Tibial artery (tissue), 4 donors: ENCODE data around the gene LYZL1.

Experiments
- DNase-seq, 2 donors: peaks; one replicate each; pipeline ENCODE4 v3.0.0-alpha.2; 2019
- H3K27ac ChIP-seq, 2 donors: fragments of 200-600 bp; sonication (generic) in 1 of 2; 1 replicate in 1 of 2; 2 replicates in 1 of 2; pipeline ENCODE4 v1.5.1; 2018 to 2019; ENCODE audit warnings: mild to moderate bottlenecking in 1 of 2
- H3K27me3 ChIP-seq, 2 donors: fragments of 200-600 bp; sonication (generic) in 1 of 2; one replicate each; pipeline versions ENCODE4 v1.5.1 to v1.6.0; 2016 to 2019
- H3K36me3 ChIP-seq, 3 donors: fragments of 200-600 bp; sonication (generic) in 2 of 3; one replicate each; pipeline ENCODE4 v1.5.1; 2016 to 2019; ENCODE audit warnings: mild to moderate bottlenecking in 2 of 3
- H3K4me1 ChIP-seq, 4 donors: fragments of 200-600 bp; sonication (generic) in 2 of 4; 1 replicate in 3 of 4; 2 replicates in 1 of 4; pipeline ENCODE4 v1.5.1; 2016 to 2019
- H3K4me3 ChIP-seq, 2 donors: fragments of 200-600 bp; sonication (generic) in 1 of 2; 1 replicate in 1 of 2; 2 replicates in 1 of 2; pipeline ENCODE4 v1.5.1; 2018 to 2019; ENCODE audit warnings: mild to moderate bottlenecking in 2 of 2
- H3K9me3 ChIP-seq, 3 donors: fragments of 200-600 bp; sonication (generic) in 1 of 3; one replicate each; pipeline ENCODE4 v1.5.1; 2016 to 2019
- CTCF ChIP-seq, 2 experiments: fragments of 200-600 bp in 1 of 2; fragments of 450-650 bp in 1 of 2; IDR thresholded peaks; one replicate each; pipeline ENCODE4 v1.5.1; 2017 to 2019; ENCODE audit warnings: antibody characterized with exemption in 2 of 2, mild to moderate bottlenecking in 1 of 2, moderate library complexity in 1 of 2
- intact Hi-C: fragments of 100-400 bp; cut with DNase I; formaldehyde crosslinking; loops from one replicate; pipeline ENCODE4 v1.15.0; 2023; ENCODE audit warnings: low total_unique reads

The LYZL1 gene

GRCh38 chr10:29265210-29265768, 23.6 kb upstream of the LYZL1 start:
- Histone ChIP-seq H3K36me3 (no peaks in the 10 kb centered on the region), H3K9me3 (no peaks in the 10 kb centered on the region), H3K4me1 (no peaks in the 10 kb centered on the region), H3K27me3 (no peaks in the 10 kb centered on the region), H3K27ac (no peak overlapping the region), H3K4me3 (no peak overlapping the region)
- no peak for TF ChIP-seq CTCF (IDR thresholded peaks at IDR 0.05)
- intact Hi-C loops: no loop called here
- DNase-seq: no peak

- no peak for TF ChIP-seq CTCF (IDR thresholded peaks at IDR 0.05)
- H3K9me3 ChIP-seq: no peaks in the 10 kb centered on the region
- no peak overlapping the region for H3K27ac ChIP-seq
- H3K36me3 ChIP-seq: no peaks in the 10 kb centered on the region
- intact Hi-C loops: no loop called here
- no peak for DNase-seq
- no peak overlapping the region for H3K4me3 ChIP-seq
- H3K27me3 ChIP-seq: no peaks in the 10 kb centered on the region
- no peaks in the 10 kb centered on the region for H3K4me1 ChIP-seq
These were observed 22.2 kb upstream of the LYZL1 start for GRCh38 chr10:29266641-29267040.

- no peak for TF ChIP-seq CTCF (IDR thresholded peaks at IDR 0.05)
- H3K27me3 ChIP-seq: no peaks in the 10 kb centered on the region
- intact Hi-C loops: no loop called here
These were observed 20.9 kb upstream of the LYZL1 start for GRCh38 chr10:29268011-29268410.

GRCh38 chr10:29269486-29269885, 19.4 kb upstream of the LYZL1 start:
- no peak for TF ChIP-seq CTCF (IDR thresholded peaks at IDR 0.05)
- no peak for DNase-seq

More at GRCh38 chr10:29268011-29268410, 20.9 kb upstream of the LYZL1 start:
- H3K4me3 ChIP-seq: no peak overlapping the region
- H3K27ac ChIP-seq: no peak overlapping the region
- DNase-seq: no peak
- no peaks in the 10 kb centered on the region for H3K36me3 ChIP-seq
- H3K4me1 ChIP-seq: no peaks in the 10 kb centered on the region
- no peaks in the 10 kb centered on the region for H3K9me3 ChIP-seq

GRCh38 chr10:29270883-29271282, 18.0 kb upstream of the LYZL1 start:
- H3K4me3 ChIP-seq: no peak overlapping the region
- H3K4me1 ChIP-seq: no peaks in the 10 kb centered on the region
- intact Hi-C loops: no loop called here
- H3K9me3 ChIP-seq: no peaks in the 10 kb centered on the region
- no peak overlapping the region for H3K27ac ChIP-seq
- no peaks in the 10 kb centered on the region for H3K36me3 ChIP-seq
- TF ChIP-seq CTCF (IDR thresholded peaks at IDR 0.05): no peak
- DNase-seq: no peak
- H3K27me3 ChIP-seq: no peaks in the 10 kb centered on the region

More at GRCh38 chr10:29269486-29269885, 19.4 kb upstream of the LYZL1 start:
- Histone ChIP-seq H3K4me3 (no peak overlapping the region), H3K9me3 (no peaks in the 10 kb centered on the region), H3K27ac (no peak overlapping the region), H3K4me1 (no peaks in the 10 kb centered on the region), H3K27me3 (no peaks in the 10 kb centered on the region), H3K36me3 (no peaks in the 10 kb centered on the region)
- intact Hi-C loops: no loop called here

GRCh38 chr10:29271877-29272276, 17.0 kb upstream of the LYZL1 start:
- H3K36me3 ChIP-seq: no peaks in the 10 kb centered on the region

More at GRCh38 chr10:29271877-29272276, 17.0 kb upstream of the LYZL1 start:
- H3K27ac ChIP-seq: no peak overlapping the region
- no peaks in the 10 kb centered on the region for H3K9me3 ChIP-seq
- DNase-seq: no peak
- no peak overlapping the region for H3K4me3 ChIP-seq
- intact Hi-C loops: no loop called here
- no peak for TF ChIP-seq CTCF (IDR thresholded peaks at IDR 0.05)
- no peaks in the 10 kb centered on the region for H3K4me1 ChIP-seq
- H3K27me3 ChIP-seq: no peaks in the 10 kb centered on the region
